HG03095 (cell line): ENCODE results near the gene NAT9.

ENCODE experiments used
- ATAC-seq: cut with Tn5 transposase; IDR thresholded peaks from one replicate; pipeline ENCODE4 v1.9.1; 2021; ENCODE audit warnings: moderate library complexity; ENCODE audit not compliant: unreplicated experiment

NAT9 gene

DNA sequence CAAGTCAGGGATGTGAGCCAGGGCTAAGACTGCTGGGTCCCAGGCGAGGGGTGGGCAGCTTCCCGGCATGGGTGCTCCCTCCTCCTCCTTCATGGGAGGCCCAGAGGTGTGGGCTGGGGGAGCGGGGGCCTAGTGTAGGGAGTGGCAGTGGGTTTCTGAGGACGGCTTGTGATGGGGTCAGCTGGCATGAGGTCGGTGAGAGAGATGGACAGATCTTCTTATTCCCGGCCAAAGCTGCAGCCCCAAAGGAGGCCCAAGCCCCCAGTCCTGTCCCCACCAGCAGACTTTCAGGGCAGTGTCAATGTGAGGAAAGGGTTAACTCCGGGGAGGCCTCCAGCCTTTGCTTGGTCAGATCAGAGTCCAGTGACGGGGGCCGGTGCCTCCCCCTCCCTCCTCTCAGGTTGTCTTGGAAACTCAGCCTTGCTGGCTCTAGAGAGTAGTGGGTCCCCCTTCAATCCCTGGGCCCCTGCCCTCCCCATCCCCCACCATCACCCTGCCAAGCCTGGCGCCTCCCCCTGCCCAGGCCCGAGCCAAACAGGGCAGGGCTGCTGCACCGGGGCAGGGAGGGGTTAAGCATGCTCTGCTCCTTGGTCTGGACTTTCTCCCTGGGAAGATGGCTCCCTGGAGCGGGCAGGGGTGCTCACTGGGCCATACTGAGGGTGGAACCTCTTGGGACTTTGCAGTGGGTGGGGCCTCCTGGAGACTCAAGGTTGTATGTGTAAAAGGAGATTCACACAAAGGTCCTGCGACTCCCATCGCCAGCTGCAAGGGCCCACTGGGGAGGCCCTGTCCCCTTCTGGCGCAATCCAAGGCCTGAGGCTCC lies 12.4 kb downstream of the NAT9 start:
- no peak for ATAC-seq

DNA sequence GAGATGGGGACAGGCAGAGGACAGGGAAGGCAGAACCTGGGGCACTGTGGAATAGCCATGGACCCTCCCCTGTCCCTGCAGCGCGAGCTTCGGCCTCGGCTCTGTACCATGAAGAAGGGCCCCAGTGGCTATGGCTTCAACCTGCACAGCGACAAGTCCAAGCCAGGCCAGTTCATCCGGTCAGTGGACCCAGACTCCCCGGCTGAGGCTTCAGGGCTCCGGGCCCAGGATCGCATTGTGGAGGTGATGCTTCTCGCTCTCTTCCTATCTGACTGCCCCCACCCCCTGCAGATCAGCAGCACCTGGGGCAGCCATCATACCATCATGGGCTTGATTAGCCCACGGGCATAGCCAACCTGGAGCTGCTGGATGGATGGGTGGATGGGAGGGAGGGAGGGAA lies 14.2 kb downstream of the NAT9 start:
- ATAC-seq: no peak

DNA sequence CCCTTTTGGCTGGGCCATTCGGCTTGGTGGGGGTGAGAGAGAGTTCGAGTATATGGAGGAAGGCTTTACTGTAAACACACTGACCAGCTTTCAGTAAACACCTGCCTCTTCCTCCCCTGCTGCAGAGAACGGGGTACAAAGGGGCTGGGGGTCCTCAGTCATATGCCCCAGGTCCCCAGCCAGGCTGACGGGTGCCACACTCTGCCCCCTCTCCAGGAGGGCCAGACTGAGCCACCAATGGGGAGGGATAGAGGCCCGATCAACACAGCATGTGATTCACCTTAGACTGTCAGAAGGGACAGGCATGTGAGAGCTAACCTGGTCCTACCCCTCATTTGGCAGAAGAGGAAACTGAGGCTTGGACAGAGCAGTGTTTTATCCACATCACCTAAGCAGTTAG lies 14.7 kb downstream of the NAT9 start:
- no peak for ATAC-seq

DNA sequence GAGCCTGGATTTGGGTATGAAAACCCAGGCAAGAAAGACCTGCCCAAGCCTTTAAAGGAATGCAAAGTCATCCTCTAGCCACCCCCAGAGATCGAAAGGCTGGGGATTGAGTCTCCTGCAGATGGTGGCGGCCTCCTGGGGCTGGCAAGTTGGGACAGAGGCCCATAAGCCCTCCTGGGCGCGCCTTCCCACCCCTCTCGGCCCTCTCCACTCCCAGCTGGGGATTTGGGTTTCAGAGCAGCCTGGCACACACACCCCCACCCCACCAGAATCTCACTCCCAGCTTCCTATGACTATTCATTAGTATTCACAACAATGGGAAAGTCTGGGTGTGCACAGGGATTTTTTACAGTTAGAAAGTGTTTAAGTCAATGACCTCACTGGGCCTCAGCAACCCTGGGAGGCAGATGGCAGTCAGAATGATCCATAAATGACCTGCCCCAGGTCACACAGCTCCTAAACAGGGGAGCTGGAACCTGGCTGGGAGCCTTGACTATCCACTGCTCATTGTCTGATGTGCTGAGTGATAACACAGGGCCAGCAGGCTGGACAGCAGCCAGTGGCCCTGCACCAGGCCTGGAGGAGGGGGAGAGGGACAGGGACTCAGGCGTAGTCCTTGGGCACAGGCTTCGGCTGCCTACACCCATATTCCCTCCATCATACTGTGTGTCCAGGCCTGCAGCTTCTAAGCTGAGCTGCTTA lies 15.6 kb downstream of the NAT9 start:
- no peak for ATAC-seq

DNA sequence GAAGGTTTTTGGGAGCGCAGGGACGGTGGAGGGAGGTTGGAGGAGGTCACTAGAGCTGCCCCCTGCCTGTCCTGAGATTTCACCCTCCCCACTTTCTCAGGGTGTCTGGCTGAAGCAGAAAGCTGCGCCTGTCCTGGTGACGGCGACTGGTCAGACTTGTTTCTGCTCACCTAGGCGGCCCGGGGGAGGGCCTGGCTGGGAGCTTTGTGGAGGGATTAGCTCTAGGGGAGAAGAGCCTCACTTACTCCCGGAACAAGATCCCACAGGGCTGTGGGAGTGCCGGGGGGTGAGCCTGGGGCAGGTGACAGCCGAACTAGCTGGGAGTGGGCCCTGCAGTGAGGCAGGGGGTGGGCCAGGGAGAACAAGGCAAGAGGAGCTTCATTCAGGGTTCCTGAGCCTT lies 16.2 kb downstream of the NAT9 start:
- ATAC-seq: no peak

DNA sequence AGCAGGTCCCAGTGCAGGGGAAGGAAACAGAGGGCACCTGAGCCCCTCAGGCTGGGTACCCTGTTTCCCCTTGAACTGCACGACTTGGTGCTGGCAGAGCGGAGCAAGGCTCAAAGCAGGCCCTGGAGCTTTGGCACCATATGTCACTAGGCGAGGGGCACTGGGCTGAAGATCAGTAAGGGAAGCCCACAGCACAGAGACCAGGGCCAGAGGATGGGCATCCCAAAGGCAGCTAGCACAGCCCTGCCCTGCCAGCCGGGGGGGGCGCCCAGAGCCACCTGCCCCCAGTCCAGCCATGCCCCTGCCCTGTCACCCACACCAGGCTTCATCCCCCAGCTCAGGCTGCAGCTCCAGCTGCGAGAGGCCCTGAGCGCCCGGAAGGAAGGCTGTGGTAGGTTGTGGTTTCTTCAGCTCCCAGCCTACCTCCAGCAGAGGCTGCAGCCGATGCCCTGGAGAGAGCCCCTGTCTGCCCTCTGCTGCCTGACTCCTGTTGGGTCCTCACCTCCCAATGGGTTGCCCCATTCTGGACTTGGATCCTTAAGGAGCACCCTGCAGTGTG lies 16.8 kb downstream of the NAT9 start:
- ATAC-seq: peak; percentile 46

DNA sequence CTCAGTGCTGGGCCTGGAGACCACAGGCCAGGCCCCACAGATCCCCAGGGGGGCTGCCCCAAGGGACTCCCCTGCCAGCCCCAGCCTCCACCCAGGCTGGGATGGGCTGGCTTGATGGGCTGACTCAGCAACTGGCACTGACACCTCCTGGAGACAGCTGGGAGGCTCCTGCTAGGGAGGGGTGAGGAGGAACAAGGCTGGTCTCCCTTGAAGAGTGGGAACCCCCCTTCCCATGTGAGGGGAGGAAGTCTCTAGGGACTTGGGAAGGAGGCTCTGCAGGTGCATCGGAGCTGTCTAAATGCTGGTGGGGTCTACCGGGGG lies 17.3 kb downstream of the NAT9 start:
- ATAC-seq: no peak

DNA sequence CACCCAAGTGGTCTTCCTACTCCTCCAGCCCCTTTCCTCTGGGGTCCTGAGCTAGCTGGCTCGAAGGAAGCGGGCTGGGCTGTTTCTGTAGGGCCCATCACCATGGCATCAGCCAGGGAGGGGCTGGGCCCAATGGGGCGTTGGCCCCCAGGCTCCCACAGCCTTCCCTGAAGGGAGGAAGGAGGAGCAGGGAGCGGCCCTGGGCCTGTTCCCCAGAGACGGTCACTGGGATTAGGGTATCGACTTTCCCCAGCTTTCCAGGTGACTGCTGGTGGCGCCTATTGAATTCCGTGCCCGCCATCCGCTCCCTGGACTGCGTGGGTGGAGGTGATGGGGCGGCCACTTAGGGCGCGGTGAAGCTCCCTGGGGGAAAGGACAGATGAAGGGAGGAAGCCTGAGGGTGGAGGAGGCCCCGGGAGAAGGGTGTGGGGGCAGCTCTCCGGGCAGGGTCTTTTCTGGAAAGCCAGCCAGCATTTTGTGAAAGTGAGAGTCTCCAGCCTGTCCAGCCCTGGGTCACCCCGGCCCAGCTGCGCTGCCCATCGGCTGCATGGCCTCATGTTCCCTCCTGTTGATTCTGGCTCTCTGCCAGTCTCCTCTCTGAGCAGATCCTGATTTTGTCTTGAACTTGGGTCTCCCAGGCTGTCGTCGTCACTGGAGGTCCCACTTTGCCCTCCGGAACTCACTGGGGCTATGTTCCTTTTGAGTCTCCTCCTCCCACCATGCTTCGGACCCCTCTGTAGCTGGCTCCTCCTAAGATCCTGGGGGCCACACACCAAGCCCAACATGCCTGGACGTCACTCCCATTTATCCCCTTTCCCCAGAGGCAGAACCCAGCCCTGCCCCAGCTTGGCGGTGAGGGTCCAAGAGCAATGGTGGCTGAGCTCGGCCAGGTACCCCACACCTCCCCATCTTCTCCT lies 18.0 kb downstream of the NAT9 start:
- ATAC-seq: no peak

DNA sequence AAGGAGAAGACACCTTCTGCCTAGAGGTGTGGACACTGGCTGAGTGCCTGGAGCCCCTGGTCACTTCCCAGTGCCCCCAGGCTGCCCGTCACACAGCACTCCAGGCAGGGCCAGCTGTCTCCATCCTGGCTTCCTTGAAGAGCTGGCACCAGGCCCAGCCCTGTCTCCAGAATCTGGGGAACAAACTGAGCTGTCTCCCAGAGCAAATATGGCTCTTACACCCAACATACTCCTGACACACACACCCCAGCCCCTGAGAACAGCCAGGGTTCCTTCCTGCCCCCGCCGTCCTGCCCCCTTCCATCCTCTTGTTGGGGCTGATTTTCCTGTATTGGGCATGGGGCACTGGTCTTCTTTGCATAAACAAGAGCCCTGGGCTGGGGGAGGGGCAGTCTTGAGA lies 18.6 kb downstream of the NAT9 start:
- no peak for ATAC-seq

DNA sequence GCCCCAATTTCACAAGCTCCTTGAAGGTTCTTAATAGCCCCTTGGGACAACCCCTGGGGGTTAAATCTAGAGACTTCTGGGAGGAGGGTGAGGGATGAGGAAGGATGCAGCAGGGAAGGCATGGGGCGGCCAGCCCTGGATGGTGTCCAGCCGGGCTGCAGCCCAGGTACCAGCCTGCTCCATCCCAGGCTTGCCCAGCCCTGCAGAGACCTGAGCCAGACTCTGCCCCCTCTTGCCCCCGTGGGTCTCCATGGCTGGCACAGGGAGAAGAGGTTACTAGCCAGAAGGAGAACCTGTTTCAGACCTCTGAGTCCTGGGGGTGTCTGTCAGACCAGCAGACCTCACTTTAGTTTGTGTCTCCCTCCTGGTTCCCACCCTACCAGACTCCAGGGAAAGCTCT lies 19.3 kb downstream of the NAT9 start:
- ATAC-seq: no peak

DNA sequence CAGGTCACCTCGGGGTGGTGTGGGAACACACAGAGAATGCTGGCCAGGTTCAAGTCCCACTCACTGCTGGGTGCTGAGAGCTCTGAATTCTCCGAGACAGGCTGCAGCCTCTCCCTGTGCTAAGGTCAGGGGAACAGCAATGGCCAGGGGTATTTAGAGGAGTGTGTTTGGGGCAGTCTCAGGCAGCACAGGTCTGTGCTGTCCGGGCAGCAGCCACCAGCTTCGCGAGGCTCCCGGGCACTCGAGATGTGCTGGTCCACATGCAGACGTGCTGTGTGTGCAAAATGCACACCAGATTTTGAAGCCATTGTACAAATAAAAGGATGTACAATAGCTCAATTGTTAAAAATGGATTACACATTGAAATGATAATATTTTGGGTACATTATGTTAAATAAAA lies 20.6 kb downstream of the NAT9 start:
- ATAC-seq: no peak

DNA sequence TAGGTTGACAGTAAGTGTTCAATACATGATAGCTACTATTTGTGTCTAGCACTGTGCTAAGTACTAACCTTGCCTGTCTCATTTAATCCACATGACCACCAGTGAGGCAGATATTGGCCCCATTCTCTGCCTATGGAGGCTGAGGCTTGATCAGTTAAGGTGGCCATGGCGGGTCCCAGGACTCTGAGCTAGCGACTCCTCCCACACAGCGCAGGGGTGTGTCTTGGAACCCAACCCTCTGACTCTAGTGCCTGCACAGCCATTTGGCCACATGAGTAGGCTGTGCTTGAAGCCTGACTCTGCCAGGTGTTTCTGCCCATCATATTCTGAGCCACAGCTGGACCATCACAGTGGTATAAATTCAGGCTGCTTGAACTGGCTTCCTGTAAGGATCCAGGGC lies 21.3 kb downstream of the NAT9 start:
- ATAC-seq: no peak

DNA sequence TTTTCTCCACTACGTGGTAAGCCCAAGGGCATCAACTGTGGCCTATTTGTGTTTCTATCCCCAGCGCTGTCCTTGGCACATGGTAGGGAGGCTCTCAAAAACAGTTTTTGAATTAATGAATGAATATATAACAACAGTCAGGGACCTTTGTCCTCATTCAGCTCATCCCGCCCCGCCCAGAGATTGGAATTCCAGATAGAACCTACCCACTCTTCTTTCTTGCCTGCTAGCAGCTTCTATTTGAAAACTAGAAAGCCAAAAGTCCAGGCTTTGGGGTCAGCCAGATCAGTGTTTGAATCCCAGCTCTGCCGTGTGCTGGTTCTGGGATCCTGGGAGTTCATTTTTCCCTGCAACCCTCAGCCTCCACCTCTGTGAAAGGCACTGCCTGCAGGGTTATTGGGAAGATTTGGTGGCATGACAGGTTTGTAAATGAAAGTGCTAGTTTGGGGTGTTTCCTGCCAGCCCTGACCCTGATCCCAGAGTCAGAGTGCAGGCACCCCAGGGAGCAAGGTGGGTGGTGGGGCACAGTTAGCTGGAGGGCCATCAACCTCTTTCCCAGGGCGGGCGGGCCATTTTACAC lies 23.2 kb downstream of the NAT9 start:
- no peak for ATAC-seq

DNA sequence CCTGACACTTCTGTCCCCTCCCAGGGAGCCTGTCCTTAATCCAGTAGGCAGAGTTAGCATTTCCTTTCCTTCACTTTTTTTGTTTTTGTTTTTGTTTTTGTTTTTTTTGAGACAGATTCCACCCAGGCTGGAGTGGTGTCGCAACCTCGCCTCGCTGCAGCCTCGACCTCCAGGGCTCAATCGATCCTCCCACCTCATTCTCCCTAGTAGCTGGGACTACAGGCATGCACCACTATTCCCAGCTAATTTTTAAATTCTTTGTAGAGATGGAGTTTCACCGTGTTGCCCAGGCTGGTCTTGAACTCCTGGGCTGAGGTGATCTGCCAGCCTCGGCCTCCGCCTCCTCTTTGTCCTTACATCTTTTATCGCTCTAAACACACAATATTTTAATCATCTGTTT lies 23.7 kb downstream of the NAT9 start:
- ATAC-seq: no peak

DNA sequence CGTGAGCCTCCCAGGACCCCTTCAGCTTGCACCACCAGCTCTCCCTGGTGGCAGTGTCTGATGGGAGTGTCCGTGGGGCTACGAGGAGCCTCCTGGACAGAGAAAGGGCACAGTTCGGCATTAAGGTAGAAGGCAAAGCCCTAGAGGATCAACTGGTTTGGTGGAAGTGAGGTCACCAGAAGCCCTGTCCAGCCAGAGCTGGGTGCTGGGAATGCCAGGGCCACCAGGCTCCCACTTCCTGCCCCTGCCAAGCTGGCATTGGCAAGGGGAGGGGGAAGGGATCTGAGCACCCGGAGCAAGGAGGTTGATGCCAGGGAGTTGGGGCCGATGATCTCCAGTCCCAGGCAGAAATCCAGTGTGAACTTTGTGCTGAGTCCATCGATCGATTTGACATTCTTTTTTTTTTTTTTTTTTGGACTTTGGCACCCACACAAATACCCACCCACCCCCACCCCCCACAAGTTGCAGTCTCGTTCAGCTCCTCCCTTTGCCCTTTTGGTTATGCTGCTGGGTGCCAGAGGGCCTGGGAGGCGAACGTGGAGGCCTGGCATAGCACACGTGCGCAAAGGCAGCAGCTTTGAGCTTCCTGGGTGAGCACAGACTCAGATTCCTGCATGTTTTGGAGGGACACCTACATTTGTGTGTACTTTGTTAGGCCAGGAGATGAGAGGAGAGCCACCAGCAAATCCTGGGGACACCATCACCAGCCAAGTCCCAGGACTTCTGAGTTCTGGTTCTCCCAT lies 25.6 kb downstream of the NAT9 start:
- no peak for ATAC-seq

DNA sequence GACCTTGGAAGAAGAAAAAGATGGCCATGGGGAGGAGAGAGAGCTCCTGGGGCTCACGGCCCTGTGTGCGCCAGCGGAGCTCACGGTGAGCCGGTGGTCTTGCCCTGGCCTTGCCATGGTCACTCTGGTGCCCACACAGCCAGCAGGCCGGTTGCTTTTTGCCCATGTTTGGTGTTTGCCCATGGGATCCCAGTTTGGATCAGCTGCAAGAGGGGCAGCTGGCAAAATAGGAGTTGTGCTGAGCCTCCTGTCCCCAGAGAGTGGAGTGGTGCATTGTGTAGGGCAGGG lies 26.2 kb downstream of the NAT9 start:
- ATAC-seq: no peak

DNA sequence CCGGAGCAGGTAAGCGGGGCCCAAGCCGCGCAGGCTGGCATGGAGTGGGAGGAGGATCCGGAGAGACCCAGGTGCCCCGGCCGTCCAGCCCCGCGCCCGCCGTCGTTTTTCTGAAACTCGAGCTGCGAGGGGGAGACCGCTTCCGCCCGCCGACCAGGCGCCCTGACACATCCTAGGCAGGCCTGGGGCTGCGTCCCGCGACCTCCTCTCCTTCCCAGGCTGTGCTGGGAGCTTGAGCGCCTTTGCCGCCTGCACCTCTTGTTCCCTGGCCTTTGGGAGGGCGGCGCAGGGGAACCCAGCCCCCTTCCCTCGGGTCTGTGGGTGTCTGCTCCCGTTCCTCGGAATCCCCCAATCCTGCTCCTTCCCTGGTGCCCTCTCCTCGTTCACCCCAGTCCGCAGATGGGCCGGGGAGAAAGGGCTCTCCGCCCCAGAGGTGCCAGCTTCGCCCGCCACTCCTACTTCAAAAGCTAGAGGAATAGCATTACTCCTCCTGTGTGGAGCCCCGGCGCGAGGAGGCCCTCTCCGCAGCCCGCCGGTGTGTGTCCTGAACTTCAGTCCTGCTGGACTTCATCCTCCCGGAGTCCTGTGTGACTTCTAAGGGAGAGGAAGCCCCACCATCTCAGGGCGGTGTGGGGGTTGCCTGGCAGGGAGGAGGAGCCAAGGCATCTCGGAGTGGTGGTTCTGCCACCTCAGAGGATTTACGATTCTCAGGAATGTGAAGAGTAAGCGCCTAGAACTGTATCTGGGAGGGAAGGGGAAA lies 26.7 kb downstream of the NAT9 start:
- ATAC-seq: peak; percentile 7

DNA sequence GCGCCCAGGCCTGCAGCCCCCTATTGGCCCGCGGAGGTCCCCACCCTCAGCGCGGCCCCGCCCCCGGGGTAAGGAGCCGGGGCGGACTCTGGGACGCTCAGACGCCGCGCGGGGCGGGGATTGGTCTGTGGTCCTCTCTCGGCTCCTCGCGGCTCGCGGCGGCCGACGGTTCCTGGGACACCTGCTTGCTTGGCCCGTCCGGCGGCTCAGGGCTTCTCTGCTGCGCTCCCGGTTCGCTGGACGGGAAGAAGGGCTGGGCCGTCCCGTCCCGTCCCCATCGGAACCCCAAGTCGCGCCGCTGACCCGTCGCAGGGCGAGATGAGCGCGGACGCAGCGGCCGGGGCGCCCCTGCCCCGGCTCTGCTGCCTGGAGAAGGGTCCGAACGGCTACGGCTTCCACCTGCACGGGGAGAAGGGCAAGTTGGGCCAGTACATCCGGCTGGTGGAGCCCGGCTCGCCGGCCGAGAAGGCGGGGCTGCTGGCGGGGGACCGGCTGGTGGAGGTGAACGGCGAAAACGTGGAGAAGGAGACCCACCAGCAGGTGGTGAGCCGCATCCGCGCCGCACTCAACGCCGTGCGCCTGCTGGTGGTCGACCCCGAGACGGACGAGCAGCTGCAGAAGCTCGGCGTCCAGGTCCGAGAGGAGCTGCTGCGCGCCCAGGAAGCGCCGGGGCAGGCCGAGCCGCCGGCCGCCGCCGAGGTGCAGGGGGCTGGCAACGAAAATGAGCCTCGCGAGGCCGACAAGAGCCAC lies 27.4 kb downstream of the NAT9 start, which contains the start of gene NHERF1:
Gene NHERF1, plus strand, starts transcription at position 100 of the 750 bp plus-strand sequence. Its CDS starts 219 bp downstream, at position 319.
- ATAC-seq: peak; percentile 82

DNA sequence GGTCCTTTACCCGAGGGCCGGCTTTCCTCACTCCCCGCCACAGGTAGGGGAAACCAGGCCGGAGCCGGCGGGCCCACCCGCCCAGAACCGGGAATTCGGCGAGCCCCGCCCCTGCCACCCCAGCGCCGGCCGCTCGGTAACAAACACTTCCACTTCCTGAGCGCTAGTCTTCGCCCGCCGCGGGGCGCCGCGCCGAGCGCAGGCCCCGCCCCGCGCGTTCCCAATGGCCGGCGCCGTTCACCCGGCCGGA lies 27.9 kb downstream of the NAT9 start:
- no peak for ATAC-seq
